GM04503 (cell line): ENCODE results near the gene PRR23B.

Experiments
- DNase-seq: peaks from one replicate; pipeline ENCODE4 v3.0.0-alpha.2; 2012; ENCODE audit warnings: low read depth

PRR23B gene

GRCh38 chr3:138974462-138974861, 46.3 kb downstream of the PRR23B start:
- DNase-seq: no peak

- no peak for DNase-seq
Observed at GRCh38 chr3:138972941-138973340, 47.8 kb downstream of the PRR23B start.

DNA sequence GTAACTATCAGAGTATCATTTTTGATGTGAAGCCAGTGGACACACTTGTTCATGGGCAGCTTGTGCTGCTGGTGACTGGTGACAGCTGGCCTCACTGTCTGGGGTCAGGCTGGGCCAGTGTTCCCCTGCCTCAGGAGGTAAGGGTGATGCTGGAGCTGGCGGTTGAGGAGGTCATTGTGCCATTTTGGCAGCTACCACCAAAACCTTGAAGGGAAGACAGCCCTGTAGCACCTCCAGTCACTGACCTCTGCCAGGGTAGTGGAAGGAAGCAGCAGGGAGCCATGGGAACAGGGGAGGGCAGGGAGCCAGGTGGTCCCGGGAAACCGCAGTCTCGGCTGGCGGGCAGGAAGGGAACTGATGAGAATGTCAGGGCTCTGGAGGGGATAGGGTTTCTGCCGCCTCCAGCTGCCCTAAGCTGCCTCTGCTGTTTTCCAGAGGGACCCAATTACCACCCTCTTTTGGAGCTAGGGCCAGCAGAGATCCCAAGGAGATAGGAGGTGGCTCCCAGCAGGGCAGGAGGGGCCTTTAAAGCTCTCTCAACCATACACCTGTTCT, 48.9 kb downstream of the PRR23B start:
- no peak for DNase-seq
